Prostate gland (tissue), 2 donors: ENCODE data around the gene ZBTB21. TPM values are rescaled to one million over a fixed set of nuclear protein-coding genes. Genes with fewer than 3 reads are reported as not detected.

Source experiments
- DNase-seq: peaks from one replicate; pipeline ENCODE4 v3.0.0-alpha.2; 2019; ENCODE audit warnings: low spot score
- H3K27ac ChIP-seq, 2 donors: fragments of 200-600 bp; sonication (generic); 2 replicates each; pipeline ENCODE4 v1.5.1; 2017 to 2019
- H3K27me3 ChIP-seq: fragments of 200-600 bp; sonication (generic); replicated peaks from 2 replicates; pipeline ENCODE4 v1.5.1; 2019; ENCODE audit not compliant: insufficient read depth
- H3K36me3 ChIP-seq, 2 donors: fragments of 200-600 bp; sonication (generic); 1 replicate in 1 of 2; 2 replicates in 1 of 2; pipeline versions ENCODE4 v1.5.1 to v1.8.1; 2017 to 2019
- H3K4me1 ChIP-seq: fragments of 200-600 bp; sonication (generic); replicated peaks from 2 replicates; pipeline ENCODE4 v1.5.1; 2019
- H3K4me3 ChIP-seq, 2 donors: fragments of 200-600 bp; sonication (generic); 2 replicates each; pipeline ENCODE4 v1.5.1; 2017 to 2019
- H3K9me3 ChIP-seq: fragments of 200-600 bp; sonication (generic); 2 replicates; pipeline ENCODE4 v1.5.1; 2017
- CTCF ChIP-seq, 4 experiments: fragments of 200-600 bp in 2 of 4; fragments of 450-650 bp in 2 of 4; sonication (generic) in 2 of 4; IDR thresholded peaks; 1 replicate in 3 of 4; 2 replicates in 1 of 4; pipeline ENCODE4 v1.5.1; 2016 to 2019; ENCODE audit warnings: antibody characterized with exemption in 4 of 4, mild to moderate bottlenecking in 2 of 4, moderate library complexity in 2 of 4
- POLR2A ChIP-seq: fragments of 450-650 bp; IDR thresholded peaks from one replicate; pipeline ENCODE4 v1.6.1; 2016; ENCODE audit warnings: antibody characterized with exemption, mild to moderate bottlenecking
- POLR2AphosphoS5 ChIP-seq: sonication (generic); formaldehyde crosslinking; IDR thresholded peaks from one replicate; pipeline ENCODE4 v1.6.1; 2017; ENCODE audit warnings: antibody characterized with exemption
- WGBS: methylation state at CpG from one replicate; pipeline ENCODE4 v1.1.5; 2018; 5-methylcytosine and 5-hydroxymethylcytosine counted together
- intact Hi-C: fragments of 100-400 bp; cut with DNase I; formaldehyde crosslinking; loops from one replicate; pipeline ENCODE4 v1.14.2; 2022
- total RNA-seq, 2 donors: library from RNA; depleted of rRNA; stranded (reverse); fragments of >200 nt; gene quantifications; one replicate each; pipeline ENCODE4 v1.1.0, GENCODE V29; 2016

ZBTB21 gene
- total RNA-seq, 2 donors from 2014 or later: 12.3 to 13.6 TPM

DNA sequence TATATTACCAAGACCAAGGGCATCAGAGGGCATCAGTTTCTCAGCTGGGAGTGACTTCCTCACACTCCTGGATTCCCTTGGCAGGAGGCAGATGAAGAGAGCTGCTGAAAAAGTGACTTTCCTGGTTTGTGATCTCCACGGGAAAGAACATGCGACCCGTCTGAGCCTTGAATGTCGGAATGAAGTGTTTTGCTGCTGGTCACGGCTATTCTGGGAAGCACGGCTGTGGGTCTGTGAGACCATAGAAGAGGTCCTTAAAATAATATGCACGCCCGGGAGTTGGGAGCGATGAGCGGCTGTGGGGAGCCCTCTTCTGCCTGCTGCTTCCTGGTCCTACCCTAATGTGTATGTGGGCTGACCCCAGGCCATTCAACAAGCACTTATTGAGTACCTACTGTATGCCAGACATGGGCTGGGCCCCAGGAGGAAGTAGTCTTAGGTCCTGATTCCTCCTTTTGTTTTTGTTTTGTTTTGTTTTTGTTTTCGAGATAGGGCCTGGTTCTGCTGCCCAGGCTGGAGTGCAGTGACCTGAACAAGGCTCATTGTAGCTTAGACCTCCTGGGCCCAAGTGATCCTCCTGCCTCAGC is 47.8 kb upstream of the ZBTB21 start:
- intact Hi-C loops: no loop called here
- 67% methylated on average over 11 of the region's 11 CpGs for WGBS
- no peaks in the 10 kb centered on the region for H3K36me3 ChIP-seq
- TF ChIP-seq POLR2AphosphoS5: no peak
- TF ChIP-seq POLR2A: no peak
- no peak for TF ChIP-seq CTCF (IDR thresholded peaks at IDR 0.05)
- DNase-seq: no peak
- peaks cover 16% of the 10 kb centered on the region for H3K4me1 ChIP-seq
- H3K27me3 ChIP-seq: no peaks in the 10 kb centered on the region
- H3K27ac ChIP-seq: peak overlapping the region; percentile 71 to 84
- H3K9me3 ChIP-seq: no peaks in the 10 kb centered on the region
- H3K4me3 ChIP-seq: no peak overlapping the region

DNA sequence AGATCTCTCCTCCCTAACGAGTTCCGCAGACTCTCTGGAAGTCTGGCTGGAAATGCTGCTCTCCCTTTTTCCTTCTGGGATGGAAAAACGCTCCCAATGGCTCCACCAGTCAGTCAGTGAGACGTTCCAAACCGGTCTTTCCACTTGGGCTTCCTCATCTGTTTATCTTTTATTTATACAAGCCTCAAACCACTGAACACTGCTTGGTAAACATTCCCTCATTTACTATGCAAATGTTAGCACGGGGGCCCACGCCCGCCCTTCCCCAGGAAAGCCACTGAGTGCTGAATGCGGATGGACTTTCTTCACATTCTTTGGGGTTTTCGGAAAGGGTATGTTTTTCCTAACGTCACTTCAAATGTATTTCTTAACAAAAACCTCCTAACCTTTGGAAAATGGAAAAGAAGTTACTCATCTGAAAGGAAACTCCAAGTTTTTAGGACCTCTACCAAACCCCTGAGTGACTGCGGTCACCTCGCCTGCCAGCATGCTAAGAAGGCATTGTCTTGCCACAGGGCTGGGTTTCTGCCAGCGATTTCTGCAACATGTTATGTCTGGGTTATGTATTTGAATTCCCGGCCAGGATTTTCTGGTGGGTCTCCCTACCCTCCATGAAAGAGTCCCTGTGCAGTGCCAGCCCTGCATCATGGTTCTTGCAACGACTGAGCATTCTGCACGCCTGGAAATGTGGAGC is 47.0 kb upstream of the ZBTB21 start:
- H3K27ac ChIP-seq: peak overlapping the region; percentile 71 to 84
- TF ChIP-seq CTCF (IDR thresholded peaks at IDR 0.05): no peak
- peak; percentile 85 for TF ChIP-seq POLR2AphosphoS5
- no peaks in the 10 kb centered on the region for H3K9me3 ChIP-seq
- H3K36me3 ChIP-seq: no peaks in the 10 kb centered on the region
- peaks cover 16% of the 10 kb centered on the region for H3K4me1 ChIP-seq
- peak overlapping the region in 1 of 2 donors; percentile 4 for H3K4me3 ChIP-seq
- peak; percentile 93 for DNase-seq
- WGBS: 29% methylated on average over 17 of the region's 17 CpGs
- no peaks in the 10 kb centered on the region for H3K27me3 ChIP-seq
- intact Hi-C loops: no loop called here

GRCh38 chr21:42056468-42056867 is 46.3 kb upstream of the ZBTB21 start:
- peak overlapping the region; percentile 71 to 84 for H3K27ac ChIP-seq
- intact Hi-C loops: no loop called here
- WGBS: 35% methylated on average over 11 of the region's 11 CpGs

DNA sequence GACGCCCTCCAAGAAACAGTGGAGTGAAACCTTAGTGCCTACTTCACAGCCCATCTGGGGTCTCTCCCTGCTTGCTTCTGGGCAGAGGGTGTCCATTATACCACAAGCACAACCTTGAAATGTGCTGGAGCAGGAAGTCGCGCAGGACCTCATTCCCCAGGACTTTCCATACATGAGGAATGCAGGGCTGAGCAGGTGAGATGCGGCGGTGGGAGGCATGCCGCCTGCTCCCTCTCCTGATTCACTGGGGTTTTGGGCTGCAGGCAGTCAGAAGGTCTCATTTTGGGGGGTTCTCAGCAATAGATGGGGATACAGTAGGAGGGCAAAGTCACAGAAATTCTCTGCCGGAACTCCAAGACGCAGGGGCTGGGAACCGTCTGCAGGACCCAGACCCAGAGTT is 45.3 kb upstream of the ZBTB21 start:
- Histone ChIP-seq H3K27ac (no peak overlapping the region), H3K27me3 (no peaks in the 10 kb centered on the region), H3K36me3 (no peaks in the 10 kb centered on the region), H3K4me3 (no peak overlapping the region), H3K9me3 (no peaks in the 10 kb centered on the region), H3K4me1 (peaks cover 16% of the 10 kb centered on the region)
- intact Hi-C loops: no loop called here
- no peak for DNase-seq
- TF ChIP-seq POLR2AphosphoS5 (no peak), CTCF (IDR thresholded peaks at IDR 0.05) (no peak), POLR2A (no peak)
- WGBS: 84% methylated on average over 9 of the region's 9 CpGs

More at GRCh38 chr21:42056468-42056867, 46.3 kb upstream of the ZBTB21 start:
- TF ChIP-seq POLR2AphosphoS5 (no peak), POLR2A (no peak), CTCF (IDR thresholded peaks at IDR 0.05) (no peak)
- Histone ChIP-seq H3K36me3 (no peaks in the 10 kb centered on the region), H3K27me3 (no peaks in the 10 kb centered on the region), H3K4me1 (peaks cover 16% of the 10 kb centered on the region), H3K9me3 (no peaks in the 10 kb centered on the region), H3K4me3 (peak overlapping the region in 1 of 2 donors; percentile 4)
- DNase-seq: peak; percentile 47

GRCh38 chr21:42051788-42052187 is 41.6 kb upstream of the ZBTB21 start:
- no peak for TF ChIP-seq CTCF (IDR thresholded peaks at IDR 0.05)
- TF ChIP-seq POLR2A: no peak
- no peak for TF ChIP-seq POLR2AphosphoS5
- no peaks in the 10 kb centered on the region for H3K4me1 ChIP-seq
- H3K4me3 ChIP-seq: no peak overlapping the region
- H3K27ac ChIP-seq: no peak overlapping the region
- DNase-seq: no peak
- no peaks in the 10 kb centered on the region for H3K9me3 ChIP-seq
- intact Hi-C loops: no loop called here
- H3K27me3 ChIP-seq: no peaks in the 10 kb centered on the region
- WGBS: 78% methylated on average over 9 of the region's 9 CpGs
- no peaks in the 10 kb centered on the region for H3K36me3 ChIP-seq
